Measurements from ENCODE around the gene PROM1.

DNA sequence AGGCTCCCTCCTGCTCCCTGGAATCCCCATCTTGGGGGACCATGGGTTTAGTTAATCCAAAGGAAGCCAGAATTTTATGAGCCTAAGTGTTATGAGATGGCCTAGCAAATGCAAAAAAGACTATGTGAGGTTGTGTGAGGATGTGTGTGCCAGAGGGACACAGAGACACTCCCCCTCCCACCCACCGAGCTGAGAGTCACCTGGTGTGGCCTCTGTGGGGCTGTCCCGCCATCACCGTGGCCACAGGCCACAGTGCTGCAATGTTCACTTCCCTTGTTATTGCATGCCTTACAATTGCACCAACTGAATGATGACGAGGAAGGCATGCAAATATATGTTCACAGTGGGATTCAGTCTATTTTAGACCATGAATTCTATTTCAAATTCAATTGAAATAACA is 120.2 kb downstream of the PROM1 start:
- TF ChIP-seq, protein P1, sequence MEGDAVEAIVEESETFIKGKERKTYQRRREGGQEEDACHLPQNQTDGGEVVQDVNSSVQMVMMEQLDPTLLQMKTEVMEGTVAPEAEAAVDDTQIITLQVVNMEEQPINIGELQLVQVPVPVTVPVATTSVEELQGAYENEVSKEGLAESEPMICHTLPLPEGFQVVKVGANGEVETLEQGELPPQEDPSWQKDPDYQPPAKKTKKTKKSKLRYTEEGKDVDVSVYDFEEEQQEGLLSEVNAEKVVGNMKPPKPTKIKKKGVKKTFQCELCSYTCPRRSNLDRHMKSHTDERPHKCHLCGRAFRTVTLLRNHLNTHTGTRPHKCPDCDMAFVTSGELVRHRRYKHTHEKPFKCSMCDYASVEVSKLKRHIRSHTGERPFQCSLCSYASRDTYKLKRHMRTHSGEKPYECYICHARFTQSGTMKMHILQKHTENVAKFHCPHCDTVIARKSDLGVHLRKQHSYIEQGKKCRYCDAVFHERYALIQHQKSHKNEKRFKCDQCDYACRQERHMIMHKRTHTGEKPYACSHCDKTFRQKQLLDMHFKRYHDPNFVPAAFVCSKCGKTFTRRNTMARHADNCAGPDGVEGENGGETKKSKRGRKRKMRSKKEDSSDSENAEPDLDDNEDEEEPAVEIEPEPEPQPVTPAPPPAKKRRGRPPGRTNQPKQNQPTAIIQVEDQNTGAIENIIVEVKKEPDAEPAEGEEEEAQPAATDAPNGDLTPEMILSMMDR (IDR thresholded peaks at IDR 0.05) = no peak
- TF ChIP-seq POLR2AphosphoS5 (IDR thresholded peaks at IDR 0.05) (no peak), POLR2A (IDR thresholded peaks at IDR 0.05) (no peak)
